HEK293T (cell line): ENCODE results near the gene PLB1.
"Not testable (repeated sequence)": the region's sequence is repeated elsewhere in the genome, so short reads cannot be mapped to it uniquely, and the experiment has no call there.

Experiments used
- CTCF ChIA-PET: fragments of 350-600 bp; formaldehyde crosslinking; extraction: SDS; loops from one replicate; lab custom pipeline; 2021; ENCODE audit warnings: antibody characterized with exemption, inconsistent platforms; lab: Yijun Ruan, JAX
- POLR2A ChIA-PET: fragments of 350-600 bp; formaldehyde crosslinking; extraction: SDS; loops from one replicate; lab custom pipeline; 2020; ENCODE audit warnings: antibody characterized with exemption, inconsistent platforms; lab: Yijun Ruan, JAX
- DNase-seq: peaks from one replicate; pipeline ENCODE4 v3.0.0; 2012; ENCODE audit warnings: mixed read lengths; ENCODE audit errors: extremely low spot score
- ARNT ChIP-seq: fragments of 450-650 bp; IDR thresholded peaks from 2 replicates; pipeline ENCODE4 v1.6.1; 2017; ENCODE audit warnings: mild to moderate bottlenecking
- BHLHE40 ChIP-seq: fragments of 450-650 bp; IDR thresholded peaks from 2 replicates; pipeline ENCODE4 v1.6.1; 2016; ENCODE audit warnings: mild to moderate bottlenecking, moderate library complexity, borderline replicate concordance
- CTBP1 ChIP-seq: fragments of 450-650 bp; IDR thresholded peaks from 2 replicates; pipeline ENCODE4 v1.6.1; 2016; ENCODE audit warnings: borderline replicate concordance
- FOXA1 ChIP-seq: fragments of 450-650 bp; IDR thresholded peaks from 2 replicates; pipeline ENCODE4 v1.6.1; 2016; ENCODE audit warnings: mild to moderate bottlenecking
- FOXK2 ChIP-seq: fragments of 450-650 bp; IDR thresholded peaks from 2 replicates; pipeline ENCODE4 v1.6.1; 2016; ENCODE audit warnings: mild to moderate bottlenecking
- FOXM1 ChIP-seq: fragments of 450-650 bp; IDR thresholded peaks from 2 replicates; pipeline ENCODE4 v1.6.1; 2017; ENCODE audit warnings: mild to moderate bottlenecking, borderline replicate concordance
- HDGF ChIP-seq: fragments of 450-650 bp; IDR thresholded peaks from 2 replicates; pipeline ENCODE4 v1.6.1; 2017; ENCODE audit warnings: antibody characterized with exemption, borderline replicate concordance
- L3MBTL2 ChIP-seq: fragments of 450-650 bp; conservative IDR thresholded peaks from 2 replicates; pipeline ENCODE4 v1.6.1; 2016; ENCODE audit warnings: mild to moderate bottlenecking
- LEF1 ChIP-seq: fragments of 450-650 bp; IDR thresholded peaks from 2 replicates; pipeline ENCODE4 v1.6.1; 2017; ENCODE audit warnings: mild to moderate bottlenecking, borderline replicate concordance
- NFRKB ChIP-seq: fragments of 450-650 bp; IDR thresholded peaks from 2 replicates; pipeline ENCODE4 v1.6.1; 2016; ENCODE audit warnings: mild to moderate bottlenecking, moderate library complexity
- PKNOX1 ChIP-seq: fragments of 450-650 bp; IDR thresholded peaks from 2 replicates; pipeline ENCODE4 v1.6.1; 2016
- SP1 ChIP-seq: fragments of 450-650 bp; IDR thresholded peaks from 2 replicates; pipeline ENCODE4 v1.6.1; 2017
- SUZ12 ChIP-seq: fragments of 450-650 bp; IDR thresholded peaks from 2 replicates; pipeline ENCODE4 v1.6.1; 2016; ENCODE audit warnings: mild to moderate bottlenecking
- TARDBP ChIP-seq: fragments of 450-650 bp; IDR thresholded peaks from 2 replicates; pipeline ENCODE4 v1.6.1; 2016
- ZNF384 ChIP-seq: fragments of 450-650 bp; IDR thresholded peaks from 2 replicates; pipeline ENCODE4 v1.6.1; 2016

The PLB1 gene

DNA sequence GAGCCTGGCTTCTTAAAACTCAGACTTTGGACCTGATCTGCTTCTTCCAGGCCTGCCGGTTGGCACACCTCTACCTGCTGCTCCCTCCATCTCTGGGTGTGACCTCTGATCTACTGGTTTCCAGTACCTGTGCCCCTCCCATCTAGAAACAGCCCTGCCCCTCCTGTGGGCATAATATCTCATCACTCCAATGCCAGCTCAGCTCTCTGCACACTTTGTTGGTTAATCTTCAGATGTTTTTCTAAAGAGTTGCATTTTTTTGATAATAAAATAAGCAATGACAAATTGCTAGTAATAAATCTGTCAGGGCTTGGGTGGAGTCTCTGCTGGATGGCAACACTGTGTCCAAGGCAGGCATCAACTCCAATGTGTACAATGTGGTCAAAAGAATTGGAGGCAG, 166.2 kb downstream of the PLB1 start:
- no peak for DNase-seq
- POLR2A ChIA-PET = interaction anchor here (1.9 kb wide), 1 partner anchor 90 kb away, joined by 13 read pairs; the partner anchor contains the start of gene PPP1CB
- TF ChIP-seq ZNF384 = no peak
- no peak for TF ChIP-seq FOXK2
- no peak for TF ChIP-seq PKNOX1
- no peak for TF ChIP-seq L3MBTL2
- TF ChIP-seq HDGF = no peak
- TF ChIP-seq LEF1 = no peak
- TF ChIP-seq FOXM1 = no peak
- TF ChIP-seq ARNT = no peak
- CTCF ChIA-PET = interaction anchor here (1.3 kb wide), 1 partner anchor 68 kb away, joined by 6 read pairs; no protein-coding TSS in a partner anchor

GRCh38 chr2:28662468-28663181, 166.8 kb downstream of the PLB1 start:
- TF ChIP-seq PKNOX1 (peak; percentile 28; the same call in 1 of the 2 replicates), NFRKB (no peak)
- CTCF ChIA-PET = interaction anchor here (0.8 to 1.3 kb wide), 2 partner anchors 50 to 68 kb away, joined by 3 to 6 read pairs; no protein-coding TSS in a partner anchor
- DNase-seq = no peak
- POLR2A ChIA-PET = interaction anchor here (1.4 to 1.9 kb wide), 2 partner anchors 20 to 89 kb away, joined by 4 to 13 read pairs; partner anchors contain the start of gene PPP1CB

DNA sequence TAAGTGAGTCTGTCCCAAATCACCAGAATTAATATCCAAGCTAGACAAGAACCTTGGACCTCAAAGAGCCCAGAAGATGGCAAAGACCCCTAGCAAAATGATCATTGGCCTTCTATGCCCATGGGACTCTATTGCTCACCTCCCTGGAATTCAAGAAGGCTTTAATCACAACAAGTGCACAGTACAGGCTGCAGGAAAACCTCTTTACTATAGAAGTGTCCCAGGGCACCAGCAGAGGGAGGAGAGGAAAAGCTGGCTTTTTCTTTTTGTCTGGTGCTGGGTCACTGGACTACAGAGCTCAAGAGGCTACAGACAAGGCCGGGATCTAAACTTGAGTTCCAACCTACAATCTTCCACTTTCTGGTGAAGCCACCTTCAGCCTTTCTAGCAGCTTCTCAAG, 167.5 kb downstream of the PLB1 start:
- no peak for DNase-seq
- POLR2A ChIA-PET = interaction anchor here (1.4 to 1.9 kb wide), 2 partner anchors 19 to 89 kb away, joined by 4 to 13 read pairs; partner anchors contain the start of gene PPP1CB
- TF ChIP-seq FOXM1 (no peak), LEF1 (no peak), NFRKB (no peak), CTBP1 (no peak), L3MBTL2 (no peak), HDGF (no peak), BHLHE40 (no peak), ARNT (no peak), FOXK2 (no peak)
- CTCF ChIA-PET = interaction anchor here (0.6 to 1.3 kb wide), 2 partner anchors 13 to 69 kb away, joined by 3 to 6 read pairs; no protein-coding TSS in a partner anchor

- DNase-seq = no peak
- TF ChIP-seq LEF1 = no peak
- no peak for TF ChIP-seq NFRKB
- no peak for TF ChIP-seq FOXM1
- no peak for TF ChIP-seq TARDBP
- no peak for TF ChIP-seq ARNT
- no peak for TF ChIP-seq FOXA1
- no peak for TF ChIP-seq CTBP1
- no peak for TF ChIP-seq BHLHE40
- no peak for TF ChIP-seq HDGF
- no peak for TF ChIP-seq SUZ12
- TF ChIP-seq SP1 = no peak
- TF ChIP-seq ZNF384 = no peak
- ChIA-PET CTCF (interaction anchor here (0.7 to 1.0 kb wide), 4 partner anchors 31 to 98 kb away, joined by 3 read pairs; no protein-coding TSS in a partner anchor), POLR2A (interaction anchor here (1.0 to 1.9 kb wide), 2 partner anchors 87 to 88 kb away, joined by 5 to 13 read pairs; partner anchors contain the start of gene PPP1CB)
Measured at GRCh38 chr2:28664120-28664842, 168.4 kb downstream of the PLB1 start.

DNA sequence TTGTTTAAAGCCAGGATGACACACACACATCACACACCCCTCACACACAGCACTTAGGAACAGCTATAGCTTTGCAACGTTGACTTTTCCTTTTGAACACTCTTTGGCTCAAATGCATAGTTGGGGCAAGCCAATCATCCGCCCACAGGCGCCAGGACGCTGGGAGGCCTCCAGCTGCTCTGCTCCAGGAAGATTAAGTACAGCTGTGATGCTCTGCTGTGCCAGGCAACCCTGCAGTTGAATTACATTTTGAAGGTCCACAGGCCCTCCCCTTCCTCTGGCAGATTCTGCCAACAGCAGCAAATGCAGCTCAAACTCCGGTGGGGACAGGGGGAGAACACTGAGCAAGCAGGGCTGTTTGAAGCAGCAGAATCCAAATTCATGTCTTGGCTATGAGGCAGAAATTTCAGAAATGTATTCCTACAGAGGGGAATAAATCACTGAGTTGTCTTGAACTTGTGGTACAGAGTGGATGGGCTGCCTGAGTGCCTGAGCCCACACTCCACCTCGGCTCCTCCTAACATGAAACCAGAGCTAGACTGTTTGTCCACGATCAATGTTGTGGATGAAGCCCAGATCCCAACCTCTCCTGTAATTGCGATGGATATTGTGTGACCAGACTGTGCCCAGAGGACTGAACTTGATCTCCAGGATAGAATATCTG, 169.3 kb downstream of the PLB1 start:
- POLR2A ChIA-PET = interaction anchor here (1.0 kb wide), 1 partner anchor 86 kb away, joined by 5 read pairs; the partner anchor contains the start of gene PPP1CB
- CTCF ChIA-PET = interaction anchor here (0.8 to 1.0 kb wide), 2 partner anchors 71 to 99 kb away, joined by 3 read pairs; no protein-coding TSS in a partner anchor
- DNase-seq = no peak
- TF ChIP-seq NFRKB (no peak), L3MBTL2 (no peak), SUZ12 (no peak)

- DNase-seq, CTCF ChIA-PET: not testable (repeated sequence)
- POLR2A ChIA-PET = interaction anchor here (1.2 kb wide), 1 partner anchor 86 kb away, joined by 3 read pairs; the partner anchor contains the start of gene PPP1CB
Measured at GRCh38 chr2:28665811-28666377, 170.0 kb downstream of the PLB1 start.
